Measurements from ENCODE around the gene ZCWPW1. TPM values are rescaled to one million over a fixed set of nuclear protein-coding genes. Genes with fewer than 3 reads are reported as not detected.

The ZCWPW1 gene
- total RNA-seq, 2 experiments from 2014 or later, result 4.1 to 10.8 TPM

- no peaks in the 10 kb centered on the region for H3K9me2 ChIP-seq (ENCODE audit: insufficient read depth, low read length)
- ChIA-PET POLR2A (interaction anchor here (0.6 to 2.0 kb wide), 15 partner anchors 9 to 315 kb away, joined by 3 to 8 read pairs (median 4); no protein-coding TSS in a partner anchor), CTCF (ENCODE audit: unreplicated experiment) (interaction anchor here (0.5 kb wide), 1 partner anchor 347 kb away, joined by 4 read pairs; no protein-coding TSS in a partner anchor)
- peaks cover 36% of the 10 kb centered on the region for H3K79me2 ChIP-seq (ENCODE audit: insufficient read depth, low read depth, low read length)
- BruUV-seq (replicated peaks), result TSS peak; percentile 78
- peaks cover 43% of the 10 kb centered on the region for H3K4me1 ChIP-seq (ENCODE audit: insufficient read depth, low read length, poor library complexity, severe bottlenecking)
- peak overlapping the region; percentile 93 for H3K27ac ChIP-seq (ENCODE audit: low read depth, low read length, poor library complexity, severe bottlenecking)
- H3K4me3 ChIP-seq (ENCODE audit: low read depth, low read length, poor library complexity, severe bottlenecking), result peak overlapping the region; percentile 91
- peak; percentile 100 for DNase-seq (ENCODE audit: low spot score)
- intact Hi-C loops (cut with micrococcal nuclease; ENCODE audit: unreplicated experiment), result loop anchor here (1.0 kb wide), 1 partner anchor 60 kb away; no protein-coding TSS in a partner anchor
- no peak for TF ChIP-seq EZH2phosphoT487 (IDR thresholded peaks at IDR 0.05; ENCODE audit: borderline replicate concordance, low read depth, low read length)
- TF ChIP-seq, protein P1, sequence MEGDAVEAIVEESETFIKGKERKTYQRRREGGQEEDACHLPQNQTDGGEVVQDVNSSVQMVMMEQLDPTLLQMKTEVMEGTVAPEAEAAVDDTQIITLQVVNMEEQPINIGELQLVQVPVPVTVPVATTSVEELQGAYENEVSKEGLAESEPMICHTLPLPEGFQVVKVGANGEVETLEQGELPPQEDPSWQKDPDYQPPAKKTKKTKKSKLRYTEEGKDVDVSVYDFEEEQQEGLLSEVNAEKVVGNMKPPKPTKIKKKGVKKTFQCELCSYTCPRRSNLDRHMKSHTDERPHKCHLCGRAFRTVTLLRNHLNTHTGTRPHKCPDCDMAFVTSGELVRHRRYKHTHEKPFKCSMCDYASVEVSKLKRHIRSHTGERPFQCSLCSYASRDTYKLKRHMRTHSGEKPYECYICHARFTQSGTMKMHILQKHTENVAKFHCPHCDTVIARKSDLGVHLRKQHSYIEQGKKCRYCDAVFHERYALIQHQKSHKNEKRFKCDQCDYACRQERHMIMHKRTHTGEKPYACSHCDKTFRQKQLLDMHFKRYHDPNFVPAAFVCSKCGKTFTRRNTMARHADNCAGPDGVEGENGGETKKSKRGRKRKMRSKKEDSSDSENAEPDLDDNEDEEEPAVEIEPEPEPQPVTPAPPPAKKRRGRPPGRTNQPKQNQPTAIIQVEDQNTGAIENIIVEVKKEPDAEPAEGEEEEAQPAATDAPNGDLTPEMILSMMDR (conservative IDR thresholded peaks at IDR 0.05; ENCODE audit: low read length), result no peak; the same call in 1 of the 2 replicates
- peaks cover 39% of the 10 kb centered on the region for H3K36me3 ChIP-seq (ENCODE audit: insufficient read depth, low read length)
- H3K4me2 ChIP-seq (ENCODE audit: low read length), result peak overlapping the region; percentile 96
- peaks cover 9% of the 10 kb centered on the region; the same call in 1 of the 2 replicates for H4K20me1 ChIP-seq (ENCODE audit: insufficient read depth, low read length)
- peak overlapping the region; percentile 76; the same call in 1 of the 2 replicates for H2AFZ ChIP-seq (ENCODE audit: low read length)
- no peaks in the 10 kb centered on the region for H3K9me3 ChIP-seq (ENCODE audit: low read length)
Measured at GRCh38 chr7:100428967-100429636, 599 bp upstream of the ZCWPW1 start.

GRCh38 chr7:100427762-100428198 is 723 bp downstream of the ZCWPW1 start:
- peak overlapping the region; percentile 76 for H2AFZ ChIP-seq (ENCODE audit: low read length)
- no peaks in the 10 kb centered on the region for H3K9me2 ChIP-seq (ENCODE audit: insufficient read depth, low read length)
- H3K27ac ChIP-seq (ENCODE audit: low read depth, low read length, poor library complexity, severe bottlenecking), result peak overlapping the region; percentile 93
- peak overlapping the region; percentile 91 for H3K4me3 ChIP-seq (ENCODE audit: low read depth, low read length, poor library complexity, severe bottlenecking)
- intact Hi-C loops (cut with micrococcal nuclease; ENCODE audit: unreplicated experiment), result no loop called here
- no peak for DNase-seq (ENCODE audit: low spot score)
- H3K9me3 ChIP-seq (ENCODE audit: low read length), result no peaks in the 10 kb centered on the region
- peaks cover 29% of the 10 kb centered on the region for H3K79me2 ChIP-seq (ENCODE audit: insufficient read depth, low read depth, low read length)
- peaks cover 9% of the 10 kb centered on the region; the same call in 1 of the 2 replicates for H4K20me1 ChIP-seq (ENCODE audit: insufficient read depth, low read length)
- no TSS peak for BruUV-seq (replicated peaks)
- H3K4me1 ChIP-seq (ENCODE audit: insufficient read depth, low read length, poor library complexity, severe bottlenecking), result peaks cover 36% of the 10 kb centered on the region
- ChIA-PET CTCF (ENCODE audit: unreplicated experiment) (no interaction called here), POLR2A (interaction anchor here (0.7 to 2.0 kb wide), 9 partner anchors 8 to 157 kb away, joined by 3 to 8 read pairs (median 4); no protein-coding TSS in a partner anchor)
- H3K4me2 ChIP-seq (ENCODE audit: low read length), result peak overlapping the region; percentile 96
- H3K36me3 ChIP-seq (ENCODE audit: insufficient read depth, low read length), result peaks cover 26% of the 10 kb centered on the region
- no peak for TF ChIP-seq EZH2phosphoT487 (IDR thresholded peaks at IDR 0.05; ENCODE audit: borderline replicate concordance, low read depth, low read length)
- TF ChIP-seq, protein P1 (conservative IDR thresholded peaks at IDR 0.05; ENCODE audit: low read length), result no peak

DNA sequence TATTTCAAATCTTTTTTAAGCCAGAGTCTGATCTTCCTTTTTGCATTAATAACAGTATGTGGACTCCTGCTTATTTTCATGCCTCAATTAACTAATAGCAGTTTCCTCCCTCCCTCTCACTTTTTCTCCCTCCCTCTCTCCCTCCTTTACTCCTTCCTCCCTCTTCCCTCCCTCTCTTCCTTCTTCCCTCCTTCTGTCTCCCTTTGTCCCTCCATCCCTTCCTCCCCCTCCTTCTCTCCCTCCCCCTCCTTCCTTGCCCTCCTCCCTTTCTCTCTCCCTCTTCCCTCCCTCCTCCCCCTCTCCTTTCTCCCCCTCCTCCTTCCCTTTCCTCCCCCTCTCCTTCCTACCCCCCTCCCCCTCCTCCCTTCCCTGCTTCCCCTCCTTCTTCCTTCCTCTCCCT is 2.0 kb downstream of the ZCWPW1 start:
- Histone ChIP-seq H3K9me3 (ENCODE audit: low read length) (no peaks in the 10 kb centered on the region), H3K9me2 (ENCODE audit: insufficient read depth, low read length) (no peaks in the 10 kb centered on the region), H4K20me1 (ENCODE audit: insufficient read depth, low read length) (peaks cover 6% of the 10 kb centered on the region; the same call in 1 of the 2 replicates), H3K4me3 (ENCODE audit: low read depth, low read length, poor library complexity, severe bottlenecking) (no peak overlapping the region), H3K27ac (ENCODE audit: low read depth, low read length, poor library complexity, severe bottlenecking) (no peak overlapping the region), H3K36me3 (ENCODE audit: insufficient read depth, low read length) (peaks cover 13% of the 10 kb centered on the region), H3K4me2 (ENCODE audit: low read length) (no peak overlapping the region), H3K4me1 (ENCODE audit: insufficient read depth, low read length, poor library complexity, severe bottlenecking) (peaks cover 24% of the 10 kb centered on the region), H2AFZ (ENCODE audit: low read length) (no peak overlapping the region), H3K79me2 (ENCODE audit: insufficient read depth, low read depth, low read length) (peaks cover 18% of the 10 kb centered on the region)
- ChIA-PET CTCF (ENCODE audit: unreplicated experiment) (no interaction called here), POLR2A (interaction anchor here (0.7 kb wide), 1 partner anchor 120 kb away, joined by 3 read pairs; no protein-coding TSS in a partner anchor)
- BruUV-seq (replicated peaks), result no TSS peak
- TF ChIP-seq EZH2phosphoT487 (IDR thresholded peaks at IDR 0.05; ENCODE audit: borderline replicate concordance, low read depth, low read length), result no peak
- TF ChIP-seq, protein P1 (conservative IDR thresholded peaks at IDR 0.05; ENCODE audit: low read length), result no peak
- no peak for DNase-seq (ENCODE audit: low spot score)
- intact Hi-C loops (cut with micrococcal nuclease; ENCODE audit: unreplicated experiment), result no loop called here
